Mesenchymal stem cell (in vitro differentiated cells and primary cell): Measurements from ENCODE around the gene RAB11FIP4.

Source experiments
- DNase-seq: peaks from one replicate; pipeline ENCODE4 v3.0.0-alpha.2; 2013
- H2AFZ ChIP-seq: one replicate; pipeline ENCODE4 v1.6.1; 2013; ENCODE audit warnings: low read depth, mild to moderate bottlenecking, control low read depth, inconsistent platforms, low read length, moderate library complexity
- H2AK5ac ChIP-seq: 2 replicates; pipeline ENCODE4 v1.6.1; 2013; ENCODE audit warnings: low read length, moderate library complexity, mild to moderate bottlenecking, inconsistent platforms; ENCODE audit not compliant: severe bottlenecking
- H2BK120ac ChIP-seq: one replicate; pipeline ENCODE4 v1.6.1; 2013; ENCODE audit warnings: low read depth, mild to moderate bottlenecking, inconsistent platforms, low read length, moderate library complexity
- H2BK12ac ChIP-seq, 2 experiments: one replicate each; pipeline ENCODE4 v1.6.1; 2013; ENCODE audit warnings: inconsistent platforms in 2 of 2, low read length in 2 of 2, mild to moderate bottlenecking in 2 of 2, moderate library complexity in 2 of 2, control low read depth in 1 of 2
- H2BK15ac ChIP-seq: one replicate; pipeline ENCODE4 v1.6.1; 2013; ENCODE audit warnings: mild to moderate bottlenecking, low read depth, inconsistent platforms; ENCODE audit not compliant: poor library complexity, severe bottlenecking
- H2BK5ac ChIP-seq: 2 replicates; pipeline ENCODE4 v1.6.1; 2013; ENCODE audit warnings: low read depth, mild to moderate bottlenecking, low read length, control low read depth, inconsistent platforms; ENCODE audit not compliant: poor library complexity, severe bottlenecking
- H3K14ac ChIP-seq, 2 experiments: one replicate each; pipeline ENCODE4 v1.6.1; 2013; ENCODE audit warnings: inconsistent platforms in 2 of 2, low read length in 2 of 2, control low read depth in 1 of 2, mild to moderate bottlenecking in 1 of 2, moderate library complexity in 1 of 2
- H3K18ac ChIP-seq, 2 experiments: one replicate each; pipeline ENCODE4 v1.6.1; 2013; ENCODE audit warnings: inconsistent platforms in 2 of 2, low read length in 2 of 2, control low read depth in 1 of 2, low read depth in 1 of 2, mild to moderate bottlenecking in 1 of 2
- H3K23ac ChIP-seq, 2 experiments: one replicate each; pipeline ENCODE4 v1.6.1; 2013; ENCODE audit warnings: inconsistent platforms in 2 of 2, low read length in 2 of 2, mild to moderate bottlenecking in 2 of 2, moderate library complexity in 2 of 2, control low read depth in 1 of 2
- H3K27ac ChIP-seq: 2 replicates; pipeline ENCODE4 v1.5.1; 2013; ENCODE audit warnings: mild to moderate bottlenecking, moderate library complexity, low read length, control low read depth, inconsistent platforms; ENCODE audit not compliant: poor library complexity, severe bottlenecking
- H3K27me3 ChIP-seq, 2 experiments: 2 replicates each; pipeline versions ENCODE4 v1.6.1 to v1.7.0; 2013; ENCODE audit warnings: low read length in 2 of 2, mild to moderate bottlenecking in 2 of 2, moderate library complexity in 2 of 2, control low read depth in 1 of 2, inconsistent platforms in 1 of 2; ENCODE audit not compliant: control insufficient read depth in 1 of 2, insufficient read depth in 1 of 2
- H3K36me3 ChIP-seq, 2 experiments: 2 replicates each; pipeline versions ENCODE4 v1.6.1 to v1.7.0; 2013; ENCODE audit warnings: low read length in 2 of 2, control low read depth in 1 of 2, inconsistent platforms in 1 of 2, low read depth in 1 of 2, mild to moderate bottlenecking in 1 of 2; ENCODE audit not compliant: insufficient read depth in 2 of 2, control insufficient read depth in 1 of 2
- H3K4ac ChIP-seq, 2 experiments: one replicate each; pipeline ENCODE4 v1.6.1; 2013; ENCODE audit warnings: inconsistent platforms in 2 of 2, low read length in 2 of 2, mild to moderate bottlenecking in 2 of 2, moderate library complexity in 2 of 2, control low read depth in 1 of 2, low read depth in 1 of 2
- H3K4me1 ChIP-seq: 2 replicates; pipeline ENCODE4 v1.6.1; 2013; ENCODE audit warnings: low read depth, low read length, control low read depth; ENCODE audit not compliant: control insufficient read depth, insufficient read depth
- H3K4me2 ChIP-seq: 2 replicates; pipeline ENCODE4 v1.6.1; 2013; ENCODE audit warnings: low read length, mild to moderate bottlenecking, inconsistent platforms; ENCODE audit not compliant: poor library complexity, severe bottlenecking
- H3K4me3 ChIP-seq, 2 experiments: 2 replicates each; pipeline versions ENCODE4 v1.5.1 to v1.7.0; 2013; ENCODE audit warnings: low read length in 2 of 2, mild to moderate bottlenecking in 2 of 2, control low read depth in 1 of 2, low read depth in 1 of 2; ENCODE audit not compliant: insufficient read depth in 1 of 2
- H3K79me1 ChIP-seq: replicated peaks from 2 replicates; pipeline ENCODE4 v1.6.1; 2013; ENCODE audit warnings: mild to moderate bottlenecking, control low read depth, low read length, inconsistent platforms; ENCODE audit not compliant: poor library complexity, severe bottlenecking
- H3K9ac ChIP-seq: 2 replicates; pipeline ENCODE4 v1.7.0; 2013; ENCODE audit warnings: mild to moderate bottlenecking, low read length, moderate library complexity
- H3K9me3 ChIP-seq: 2 replicates; pipeline ENCODE4 v1.7.0; 2013; ENCODE audit warnings: mild to moderate bottlenecking, low read length; ENCODE audit not compliant: control insufficient read depth
- H4K8ac ChIP-seq: one replicate; pipeline ENCODE4 v1.6.1; 2013; ENCODE audit warnings: inconsistent platforms, mild to moderate bottlenecking, low read length, moderate library complexity
- H4K91ac ChIP-seq: one replicate; pipeline ENCODE4 v1.6.1; 2013; ENCODE audit warnings: mild to moderate bottlenecking, low read length, inconsistent platforms
- WGBS: methylation state at CpG from one replicate; pipeline ENCODE4 v1.1.7; 2013; ENCODE audit warnings: mixed read lengths; 5-methylcytosine and 5-hydroxymethylcytosine counted together

RAB11FIP4 gene

DNA sequence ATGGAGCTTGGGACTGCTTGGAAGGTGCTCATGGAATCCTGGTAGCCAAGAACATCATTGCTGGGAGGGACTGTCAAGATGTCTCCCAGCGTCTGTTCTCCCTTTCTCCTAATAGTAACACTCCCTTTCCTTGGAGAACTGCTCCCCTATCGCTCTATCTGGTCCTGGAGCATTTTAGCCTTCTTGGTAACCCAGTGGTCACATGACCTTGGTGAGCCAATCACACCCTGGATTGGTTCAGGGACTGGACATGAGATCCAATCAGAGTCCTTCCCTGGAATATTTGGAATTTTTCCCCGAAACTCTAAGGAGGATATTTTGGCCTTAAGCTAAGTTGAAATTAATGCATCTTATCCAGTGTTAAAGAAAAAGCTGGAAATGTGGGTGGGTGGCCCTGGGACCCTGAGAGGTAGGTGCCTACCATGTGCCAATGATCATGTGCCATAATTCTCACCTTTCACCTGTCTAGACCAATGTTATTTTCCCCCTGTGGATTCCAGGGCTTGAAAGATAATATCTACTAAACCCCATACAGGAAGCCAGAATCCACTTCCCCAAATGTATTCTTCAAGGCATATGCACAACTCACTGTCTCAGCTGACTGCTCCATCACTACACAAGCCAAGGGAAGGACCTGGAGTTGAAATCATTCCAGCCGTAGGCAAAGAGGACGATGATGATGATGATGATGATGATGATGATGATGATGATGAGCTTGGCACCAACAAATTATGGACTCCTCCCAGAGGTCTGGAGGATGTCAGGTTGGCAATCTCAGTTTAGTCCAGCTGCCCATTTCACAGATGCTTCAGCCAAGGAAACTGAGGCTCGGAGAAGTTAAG lies 193.2 kb downstream of the RAB11FIP4 start:
- Histone ChIP-seq H2BK15ac (no peak overlapping the region), H3K27ac (no peak overlapping the region), H4K8ac (no peak overlapping the region), H3K23ac (no peak overlapping the region), H3K9ac (no peak overlapping the region), H3K27me3 (no peaks in the 10 kb centered on the region), H4K91ac (no peak overlapping the region), H3K79me1 (peaks cover 23% of the 10 kb centered on the region), H2BK5ac (no peak overlapping the region), H3K36me3 (peaks cover 33 to 69% of the 10 kb centered on the region in 2 experiments), H2AFZ (no peak overlapping the region), H2AK5ac (no peak overlapping the region), H3K4me2 (no peak overlapping the region), H2BK12ac (no peak overlapping the region), H3K4ac (no peak overlapping the region), H3K4me1 (peaks cover 28% of the 10 kb centered on the region), H3K18ac (no peak overlapping the region), H3K9me3 (no peaks in the 10 kb centered on the region), H3K4me3 (no peak overlapping the region), H3K14ac (no peak overlapping the region), H2BK120ac (no peak overlapping the region)
- DNase-seq, result no peak
- 98% methylated on average over 6 of the region's 6 CpGs for WGBS

DNA sequence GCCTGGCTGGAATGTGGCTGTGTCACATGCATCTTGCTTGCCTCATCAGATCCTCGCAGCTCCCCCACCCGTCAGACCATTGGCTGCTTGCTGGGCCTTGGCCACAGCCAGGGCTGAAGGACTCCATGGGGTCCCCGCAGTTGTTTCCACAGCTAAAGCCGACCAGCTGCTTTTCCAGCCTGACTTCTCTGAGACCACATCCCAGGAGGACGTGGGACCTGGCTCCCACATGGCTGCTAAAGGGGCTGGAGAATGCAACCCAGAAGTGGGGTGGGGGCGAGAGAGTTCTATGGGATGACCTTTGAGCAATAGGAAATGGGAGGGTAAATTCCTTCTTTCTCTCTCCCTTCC lies 193.8 kb downstream of the RAB11FIP4 start:
- no peak overlapping the region for H3K27ac ChIP-seq

DNA sequence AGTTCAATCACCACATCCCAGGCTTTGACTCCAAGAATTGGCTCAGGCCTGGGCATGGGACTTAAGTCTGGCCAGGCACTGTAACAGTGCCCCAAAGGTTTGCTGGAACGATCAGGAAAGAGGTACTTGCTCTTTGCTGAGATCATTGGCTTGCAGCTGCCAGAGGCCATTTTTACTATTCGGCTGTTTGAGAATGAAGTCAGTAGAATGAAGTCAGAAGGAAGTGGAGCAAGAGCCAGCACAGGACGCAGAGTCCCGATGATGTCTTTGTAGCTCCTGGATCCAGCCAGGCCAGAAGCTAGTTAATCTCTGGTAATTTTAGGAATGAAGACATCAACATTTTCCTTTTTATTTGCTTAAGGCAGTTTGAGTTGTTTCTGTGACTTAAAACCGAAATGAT lies 195.5 kb downstream of the RAB11FIP4 start:
- Histone ChIP-seq H2AK5ac (no peak overlapping the region), H3K27ac (no peak overlapping the region), H3K4me1 (peaks cover 10% of the 10 kb centered on the region), H3K79me1 (peaks cover 29% of the 10 kb centered on the region), H3K36me3 (peaks cover 41 to 81% of the 10 kb centered on the region in 2 experiments), H3K4ac (no peak overlapping the region), H3K18ac (no peak overlapping the region), H2BK120ac (no peak overlapping the region), H3K4me2 (no peak overlapping the region), H2BK5ac (no peak overlapping the region), H3K27me3 (no peaks in the 10 kb centered on the region), H2BK15ac (no peak overlapping the region), H3K23ac (no peak overlapping the region), H2AFZ (no peak overlapping the region), H4K91ac (no peak overlapping the region), H2BK12ac (no peak overlapping the region), H3K9me3 (no peaks in the 10 kb centered on the region), H3K9ac (peak overlapping the region; percentile 59), H3K4me3 (no peak overlapping the region), H3K14ac (no peak overlapping the region), H4K8ac (no peak overlapping the region)
- DNase-seq, result no peak
- WGBS, result 94% methylated on average over 5 of the region's 5 CpGs

More for the DNA sequence above, 193.8 kb downstream of the RAB11FIP4 start:
- Histone ChIP-seq H3K36me3 (peaks cover 31 to 68% of the 10 kb centered on the region in 2 experiments), H3K18ac (no peak overlapping the region), H2BK15ac (no peak overlapping the region), H3K4me2 (no peak overlapping the region), H3K4me1 (peaks cover 26% of the 10 kb centered on the region), H4K8ac (no peak overlapping the region), H2BK12ac (no peak overlapping the region), H4K91ac (no peak overlapping the region), H2BK120ac (no peak overlapping the region), H3K14ac (no peak overlapping the region), H2AK5ac (peak overlapping the region; percentile 7), H3K9me3 (no peaks in the 10 kb centered on the region), H3K27me3 (no peaks in the 10 kb centered on the region), H3K4me3 (no peak overlapping the region), H3K9ac (no peak overlapping the region), H2BK5ac (no peak overlapping the region), H2AFZ (no peak overlapping the region), H3K23ac (no peak overlapping the region), H3K79me1 (peaks cover 23% of the 10 kb centered on the region), H3K4ac (no peak overlapping the region)
- no peak for DNase-seq
- WGBS, result 93% methylated on average over 6 of the region's 6 CpGs

DNA sequence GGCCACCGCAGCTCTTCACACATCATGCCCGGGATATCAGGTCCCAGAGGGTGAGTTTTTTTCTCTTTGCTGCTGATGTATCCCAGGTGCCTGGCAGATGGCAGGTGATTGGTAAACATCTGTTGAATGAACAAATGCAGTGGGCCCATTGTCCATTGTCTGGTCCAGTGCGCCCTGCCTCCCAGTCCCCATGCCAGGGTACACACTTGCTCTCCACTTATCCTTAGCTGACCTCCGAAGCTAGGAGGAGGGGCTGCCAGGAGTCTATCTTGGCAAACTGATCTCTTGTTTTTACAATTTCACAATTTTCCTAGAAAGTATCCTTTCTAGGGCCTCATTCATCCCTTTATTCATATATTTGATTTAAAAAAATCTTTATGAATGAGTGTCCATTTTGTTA lies 196.0 kb downstream of the RAB11FIP4 start:
- Histone ChIP-seq H3K4me3 (no peak overlapping the region), H3K18ac (no peak overlapping the region), H3K27me3 (no peaks in the 10 kb centered on the region), H3K4me1 (peaks cover 5% of the 10 kb centered on the region), H3K9ac (peak overlapping the region; percentile 59), H3K4me2 (no peak overlapping the region), H3K9me3 (no peaks in the 10 kb centered on the region), H3K79me1 (peaks cover 25% of the 10 kb centered on the region), H2BK15ac (no peak overlapping the region), H3K36me3 (peaks cover 38 to 85% of the 10 kb centered on the region in 2 experiments), H2BK5ac (no peak overlapping the region), H4K91ac (no peak overlapping the region), H2AK5ac (no peak overlapping the region), H3K14ac (no peak overlapping the region), H4K8ac (no peak overlapping the region), H3K27ac (no peak overlapping the region), H3K4ac (no peak overlapping the region), H2AFZ (no peak overlapping the region), H3K23ac (no peak overlapping the region), H2BK120ac (no peak overlapping the region), H2BK12ac (no peak overlapping the region)
- DNase-seq, result no peak
- 95% methylated on average over 4 of the region's 4 CpGs for WGBS
